SJCRH30 (cell line): ENCODE results near the gene PCCA. TPM values are rescaled to one million over a fixed set of nuclear protein-coding genes. Genes with fewer than 3 reads are reported as not detected.
A peak's percentile ranks its signal among the peaks of the same experiment; 100 is the strongest.

Experiments
- DNase-seq, 2 experiments: peaks; one replicate each; pipeline ENCODE4 v3.0.0-alpha.2; 2015 to 2020
- H3K27ac ChIP-seq: fragments of 250-450 bp; sonication (Bioruptor Pico); 2 replicates; pipeline ENCODE4 v1.5.1; 2020; ENCODE audit warnings: mild to moderate bottlenecking, moderate library complexity
- H3K27me3 ChIP-seq: fragments of 250-450 bp; sonication (Bioruptor Pico); 2 replicates; pipeline ENCODE4 v1.5.1; 2020; ENCODE audit warnings: mild to moderate bottlenecking, moderate library complexity
- H3K36me3 ChIP-seq: fragments of 250-450 bp; sonication (Bioruptor Pico); 2 replicates; pipeline ENCODE4 v1.5.1; 2020; ENCODE audit warnings: mild to moderate bottlenecking, moderate library complexity
- H3K4me1 ChIP-seq: fragments of 250-450 bp; sonication (Bioruptor Pico); 2 replicates; pipeline ENCODE4 v1.5.1; 2020; ENCODE audit warnings: mild to moderate bottlenecking, moderate library complexity
- H3K4me3 ChIP-seq: fragments of 250-450 bp; sonication (Bioruptor Pico); 2 replicates; pipeline ENCODE4 v1.5.1; 2020; ENCODE audit warnings: mild to moderate bottlenecking, moderate library complexity
- H3K9me3 ChIP-seq: fragments of 250-450 bp; sonication (Bioruptor Pico); replicated peaks from 2 replicates; pipeline ENCODE4 v1.5.1; 2020; ENCODE audit warnings: mild to moderate bottlenecking, moderate library complexity
- total RNA-seq: library from RNA; depleted of rRNA; stranded (reverse); fragments of >200 nt; shearing (Covaris generic); gene quantifications from 2 replicates; pipeline ENCODE4 v1.2.3, GENCODE V29; 2014

The PCCA gene
- total RNA-seq, 1 experiment from 2014 or later, result 23.4 TPM

DNA sequence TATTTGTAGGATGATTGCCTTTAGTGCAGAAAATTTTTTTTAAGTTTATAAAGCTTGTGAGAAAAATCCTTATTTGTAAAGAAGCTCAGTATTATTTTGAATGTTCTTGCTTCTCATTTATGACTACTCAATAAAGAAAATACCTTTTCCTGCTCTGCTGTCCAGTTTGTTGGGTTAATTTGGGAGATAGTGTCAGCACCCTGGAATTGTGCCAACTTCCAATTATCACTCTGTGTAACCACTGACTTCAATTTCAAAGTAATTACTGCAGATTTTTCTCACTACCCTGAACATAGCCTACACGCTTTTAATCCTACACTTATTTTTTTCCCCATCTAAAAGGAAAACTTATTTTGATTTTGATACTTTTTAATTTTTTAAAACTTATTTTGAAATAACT is 406.6 kb downstream of the PCCA start:
- DNase-seq, result peak in 1 of 2 experiments; percentile 28
- Histone ChIP-seq H3K9me3 (no peaks in the 10 kb centered on the region), H3K27ac (no peak overlapping the region), H3K4me1 (peaks cover 58% of the 10 kb centered on the region), H3K27me3 (no peaks in the 10 kb centered on the region), H3K36me3 (no peaks in the 10 kb centered on the region), H3K4me3 (no peak overlapping the region)

DNA sequence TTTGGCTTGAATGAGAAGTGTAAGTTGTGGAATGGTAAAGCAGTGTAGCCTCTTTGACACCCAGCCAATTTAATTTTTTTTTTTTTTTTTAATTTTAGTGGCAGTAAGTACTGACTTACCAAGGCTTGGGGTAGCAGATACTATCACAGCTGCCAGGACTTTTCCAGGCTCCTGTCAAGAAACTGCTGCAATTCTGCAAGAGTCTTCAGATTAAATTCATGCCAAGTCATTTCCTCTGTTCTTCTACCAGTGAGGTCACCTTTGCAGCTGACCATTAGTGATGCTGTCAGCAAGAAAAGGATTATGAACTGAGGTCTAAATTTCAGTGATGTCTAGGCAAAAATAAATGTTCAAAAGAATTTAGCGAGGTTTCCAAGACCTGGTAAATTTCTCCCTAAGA is 408.5 kb downstream of the PCCA start:
- peaks cover 41% of the 10 kb centered on the region for H3K4me1 ChIP-seq
- H3K27ac ChIP-seq, result peak overlapping the region; percentile 88
- H3K9me3 ChIP-seq, result no peaks in the 10 kb centered on the region
- DNase-seq, result peak; percentile 83 to 87
- H3K4me3 ChIP-seq, result no peak overlapping the region
- no peaks in the 10 kb centered on the region for H3K36me3 ChIP-seq
- H3K27me3 ChIP-seq, result no peaks in the 10 kb centered on the region

DNA sequence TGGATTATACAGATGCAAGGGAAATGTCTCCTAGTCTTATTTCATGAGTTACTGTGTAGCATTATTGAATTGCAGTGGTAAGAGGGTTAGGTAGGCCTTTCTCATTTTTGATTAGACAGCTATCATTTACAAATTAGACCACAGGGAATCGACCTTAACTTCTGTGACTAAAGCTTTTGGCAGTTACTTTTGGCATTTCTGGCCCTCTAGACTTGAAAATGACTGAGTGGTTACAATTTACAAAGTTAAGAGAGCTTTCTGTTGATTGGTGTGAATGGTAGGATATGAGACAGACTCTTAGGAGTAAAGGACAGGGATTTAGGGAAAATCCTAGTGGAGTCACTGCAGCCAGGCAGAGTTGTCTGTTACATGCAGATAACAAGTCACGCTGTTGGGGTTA is 413.6 kb downstream of the PCCA start:
- no peaks in the 10 kb centered on the region for H3K36me3 ChIP-seq
- no peak overlapping the region for H3K4me3 ChIP-seq
- no peaks in the 10 kb centered on the region for H3K9me3 ChIP-seq
- H3K4me1 ChIP-seq, result peaks cover 27% of the 10 kb centered on the region
- DNase-seq, result no peak
- no peak overlapping the region for H3K27ac ChIP-seq
- H3K27me3 ChIP-seq, result no peaks in the 10 kb centered on the region

DNA sequence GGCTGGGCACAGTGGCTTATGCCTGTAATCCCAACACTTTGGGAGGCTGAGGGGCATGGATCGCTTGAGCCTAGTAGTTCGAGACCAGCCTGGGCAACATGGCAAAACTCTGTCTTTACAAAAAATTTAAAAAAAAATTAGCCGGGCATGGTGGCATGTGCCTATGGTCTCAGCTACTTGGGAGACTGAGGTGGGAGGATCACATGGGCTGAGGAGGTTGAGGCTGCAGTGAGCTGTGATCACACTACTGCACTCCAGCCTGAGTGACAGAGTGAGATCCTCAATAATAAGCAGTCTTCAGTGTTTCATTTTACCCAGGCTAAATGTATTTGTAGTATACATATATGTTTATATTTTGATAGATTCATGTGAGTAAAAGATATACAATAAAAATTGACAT is 414.7 kb downstream of the PCCA start:
- H3K4me1 ChIP-seq, result peaks cover 15% of the 10 kb centered on the region
- no peaks in the 10 kb centered on the region for H3K36me3 ChIP-seq
- no peak overlapping the region for H3K4me3 ChIP-seq
- no peaks in the 10 kb centered on the region for H3K9me3 ChIP-seq
- DNase-seq, result no peak
- no peak overlapping the region for H3K27ac ChIP-seq
- no peaks in the 10 kb centered on the region for H3K27me3 ChIP-seq

DNA sequence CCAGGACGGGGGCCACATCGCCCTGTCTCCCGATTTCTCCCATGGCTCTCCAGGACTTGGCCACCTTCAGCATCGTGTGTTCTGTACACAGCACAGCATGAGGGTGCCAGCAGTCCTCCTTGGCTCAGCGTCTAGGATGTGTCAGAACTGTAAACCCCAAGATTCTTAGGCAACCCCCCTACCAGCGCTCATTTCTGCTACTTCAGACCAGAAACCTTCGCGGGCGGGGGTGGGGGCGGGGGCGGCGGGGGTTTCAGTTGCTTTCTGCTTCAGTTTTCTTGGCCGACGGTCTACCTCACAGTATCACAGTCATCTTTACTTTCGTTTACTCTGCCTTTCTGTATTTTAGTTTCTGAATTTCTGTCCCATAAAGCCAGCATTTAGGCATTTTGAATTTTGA is 417.3 kb downstream of the PCCA start:
- Histone ChIP-seq H3K4me3 (no peak overlapping the region), H3K27ac (no peak overlapping the region), H3K27me3 (no peaks in the 10 kb centered on the region), H3K4me1 (no peaks in the 10 kb centered on the region), H3K9me3 (no peaks in the 10 kb centered on the region), H3K36me3 (no peaks in the 10 kb centered on the region)
- DNase-seq, result no peak

DNA sequence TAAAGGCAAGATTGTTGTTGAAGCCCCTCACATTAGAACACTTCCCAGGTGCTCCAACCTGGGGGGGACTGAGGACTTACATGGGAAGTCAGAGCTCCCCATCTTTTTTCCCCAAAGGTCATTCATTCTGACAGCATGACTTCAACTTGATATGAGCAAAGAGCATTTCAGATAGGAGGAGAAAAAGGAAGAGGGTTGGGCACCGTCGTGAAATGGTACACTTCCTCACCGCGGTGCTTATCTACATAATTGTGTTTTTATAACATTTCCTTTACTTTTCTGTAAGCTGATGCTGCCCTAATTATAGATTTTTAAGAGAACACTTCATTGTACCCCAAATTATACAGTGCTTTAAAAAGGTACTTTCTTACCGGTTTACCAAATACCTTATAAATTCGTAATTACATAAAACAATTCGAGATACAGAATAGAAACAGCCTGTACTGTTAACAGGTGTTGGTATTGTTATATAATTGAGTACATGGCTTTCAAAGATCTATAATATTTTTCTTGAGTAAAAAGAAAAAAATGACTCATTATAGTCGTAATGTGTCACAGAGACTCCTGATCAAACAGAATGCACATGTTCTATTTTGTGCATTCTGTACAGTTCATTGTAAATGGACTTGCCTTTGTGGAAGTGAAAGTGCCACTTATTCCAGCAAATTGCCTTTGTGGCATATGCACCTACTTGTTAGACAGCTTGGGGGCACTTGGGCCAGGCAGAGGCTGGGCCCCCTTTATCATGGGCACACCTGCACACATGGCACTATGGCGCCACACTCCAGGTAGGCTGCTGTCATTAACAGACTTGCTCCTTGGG is 417.9 kb downstream of the PCCA start:
- H3K27ac ChIP-seq, result no peak overlapping the region
- DNase-seq, result no peak
- H3K4me3 ChIP-seq, result no peak overlapping the region
- H3K36me3 ChIP-seq, result no peaks in the 10 kb centered on the region
- no peaks in the 10 kb centered on the region for H3K9me3 ChIP-seq
- H3K27me3 ChIP-seq, result no peaks in the 10 kb centered on the region
- no peaks in the 10 kb centered on the region for H3K4me1 ChIP-seq

DNA sequence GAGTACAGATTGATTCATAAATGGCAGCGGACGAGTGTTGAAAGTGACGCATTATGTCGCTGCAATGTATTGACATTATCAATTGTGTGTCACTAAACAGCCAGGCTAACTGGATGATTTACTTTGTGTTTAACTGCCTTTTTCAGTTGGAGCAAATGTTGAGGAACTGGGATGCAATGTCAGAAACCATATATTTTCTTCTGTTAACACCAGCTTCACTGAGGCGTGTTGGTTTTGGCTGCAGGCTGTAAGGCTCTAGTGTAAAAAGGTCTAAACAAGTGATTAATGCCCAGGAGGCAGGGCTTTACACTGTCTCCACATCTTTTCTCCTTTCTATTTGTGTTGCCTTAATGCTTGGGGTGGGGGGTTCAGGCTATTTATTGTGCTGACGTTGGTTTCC is 419.6 kb downstream of the PCCA start:
- no peak overlapping the region for H3K4me3 ChIP-seq
- H3K27ac ChIP-seq, result no peak overlapping the region
- no peaks in the 10 kb centered on the region for H3K9me3 ChIP-seq
- no peaks in the 10 kb centered on the region for H3K4me1 ChIP-seq
- DNase-seq, result no peak
- no peaks in the 10 kb centered on the region for H3K36me3 ChIP-seq
- no peaks in the 10 kb centered on the region for H3K27me3 ChIP-seq

DNA sequence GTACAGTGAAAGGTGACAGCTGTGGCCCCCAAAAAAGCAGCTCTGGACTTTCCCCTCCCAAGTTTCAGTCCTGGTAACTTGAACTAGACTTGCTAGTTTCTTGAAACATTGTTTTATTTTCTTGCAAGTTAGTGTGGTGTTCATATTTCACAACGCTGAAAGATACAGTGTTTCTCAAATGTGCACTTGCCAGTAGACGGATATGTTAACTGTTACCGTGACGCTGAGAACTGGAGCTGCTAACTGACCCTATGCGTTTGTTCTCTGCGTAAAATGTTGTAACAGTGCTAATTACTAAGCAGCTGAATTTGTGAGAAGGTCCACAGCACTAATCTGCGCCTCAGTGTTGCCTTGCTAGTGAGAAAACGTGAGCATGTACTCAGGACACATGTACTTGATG is 420.1 kb downstream of the PCCA start:
- H3K36me3 ChIP-seq, result no peaks in the 10 kb centered on the region
- no peak overlapping the region for H3K4me3 ChIP-seq
- H3K27ac ChIP-seq, result no peak overlapping the region
- no peak for DNase-seq
- H3K27me3 ChIP-seq, result no peaks in the 10 kb centered on the region
- H3K9me3 ChIP-seq, result no peaks in the 10 kb centered on the region
- H3K4me1 ChIP-seq, result no peaks in the 10 kb centered on the region

DNA sequence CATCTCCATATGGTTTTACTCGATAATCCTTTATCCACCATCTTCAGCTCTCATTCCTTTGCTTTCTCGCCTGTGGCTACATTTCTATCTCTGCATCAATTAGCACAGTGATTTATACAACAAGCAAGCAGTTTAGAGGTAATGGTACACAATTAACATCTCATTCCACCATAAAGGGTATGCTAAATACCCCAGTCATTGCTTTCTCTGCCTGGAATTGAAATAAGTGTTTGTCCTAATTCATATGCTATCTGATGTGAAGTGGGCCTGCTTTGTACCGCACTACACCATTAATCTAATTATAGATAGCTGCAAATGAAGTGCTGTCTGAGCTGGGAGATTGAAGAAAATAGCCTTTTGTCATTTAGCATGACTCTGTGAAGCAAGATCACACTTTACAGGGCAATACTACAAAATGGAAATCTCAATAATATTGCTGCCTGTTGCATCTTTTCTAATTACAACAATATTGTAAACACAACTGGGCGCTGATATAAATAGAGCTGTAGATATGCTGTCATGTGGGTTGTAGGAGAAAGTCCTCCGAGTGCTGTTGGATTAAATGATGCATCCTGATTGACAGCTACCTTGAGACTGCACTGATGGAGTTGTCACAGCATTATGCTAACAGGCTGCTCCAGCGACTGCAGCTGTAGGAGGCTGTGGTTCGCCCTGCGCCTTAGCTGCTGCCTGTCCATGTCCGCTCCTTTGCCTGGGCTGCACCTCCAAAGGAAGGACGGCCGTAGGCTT is 421.5 kb downstream of the PCCA start:
- H3K27ac ChIP-seq, result no peak overlapping the region
- no peaks in the 10 kb centered on the region for H3K27me3 ChIP-seq
- H3K36me3 ChIP-seq, result no peaks in the 10 kb centered on the region
- H3K9me3 ChIP-seq, result no peaks in the 10 kb centered on the region
- H3K4me1 ChIP-seq, result no peaks in the 10 kb centered on the region
- H3K4me3 ChIP-seq, result no peak overlapping the region
- no peak for DNase-seq

DNA sequence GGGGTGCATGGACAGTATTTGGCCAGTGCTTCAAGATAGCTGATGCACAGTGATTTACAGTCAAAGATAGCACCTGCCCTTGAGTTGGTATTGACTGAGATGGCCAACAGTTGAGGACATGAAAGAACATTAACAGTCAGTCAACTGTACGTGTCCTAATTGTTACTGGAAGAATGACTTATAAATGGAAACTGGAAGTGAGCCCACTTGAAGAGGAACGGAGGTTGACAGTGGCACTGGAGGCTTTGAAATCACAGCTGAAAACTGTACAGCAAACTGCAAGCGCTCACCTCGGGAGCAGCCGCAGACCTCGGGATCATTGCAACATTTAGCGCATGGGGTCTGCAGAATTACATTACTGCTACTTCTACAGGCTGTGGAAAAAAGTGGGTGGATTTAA is 422.6 kb downstream of the PCCA start:
- Histone ChIP-seq H3K27me3 (no peaks in the 10 kb centered on the region), H3K4me3 (no peak overlapping the region), H3K36me3 (no peaks in the 10 kb centered on the region), H3K4me1 (no peaks in the 10 kb centered on the region), H3K9me3 (no peaks in the 10 kb centered on the region), H3K27ac (no peak overlapping the region)
- DNase-seq, result no peak

DNA sequence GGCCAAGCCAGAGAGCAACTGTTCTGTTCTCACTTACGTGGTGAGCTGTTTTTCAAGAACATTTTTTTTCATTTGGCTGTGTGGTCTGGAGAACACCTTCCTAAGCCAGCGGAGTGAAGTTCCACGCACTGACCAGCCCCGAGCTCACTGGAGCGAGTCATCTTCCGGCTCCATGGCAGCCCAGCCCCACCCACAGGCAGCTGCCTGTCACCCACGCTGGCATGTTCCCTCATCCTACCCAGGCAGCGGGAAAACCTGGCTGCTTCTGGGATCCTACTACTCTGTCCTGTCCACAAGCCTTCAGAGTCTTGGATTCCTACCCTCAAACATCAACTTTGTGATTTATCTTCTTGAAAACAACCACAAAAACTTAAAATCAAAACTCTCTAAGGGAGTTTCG is 423.5 kb downstream of the PCCA start:
- Histone ChIP-seq H3K4me3 (no peak overlapping the region), H3K9me3 (no peaks in the 10 kb centered on the region), H3K4me1 (no peaks in the 10 kb centered on the region), H3K27ac (no peak overlapping the region), H3K27me3 (no peaks in the 10 kb centered on the region), H3K36me3 (no peaks in the 10 kb centered on the region)
- peak; percentile 18 for DNase-seq

DNA sequence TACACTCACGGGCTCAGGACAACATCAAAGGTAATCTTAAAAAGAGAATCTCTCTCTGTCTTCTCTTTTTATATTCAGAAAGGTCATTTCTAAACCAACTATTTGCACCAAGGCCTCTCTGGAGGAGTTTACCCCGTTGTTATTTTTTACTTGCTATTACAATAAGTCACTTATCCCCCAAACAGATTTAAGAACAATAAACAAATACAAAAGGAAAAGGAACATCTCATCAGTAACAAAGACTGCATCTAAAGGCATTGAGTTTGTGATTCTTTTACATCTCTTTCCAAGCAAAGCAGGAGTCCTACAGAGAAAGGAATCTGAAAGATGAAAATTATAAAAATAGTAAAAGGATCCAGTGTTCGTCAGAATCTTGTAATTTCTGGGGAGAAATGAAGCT is 424.3 kb downstream of the PCCA start:
- no peak overlapping the region for H3K27ac ChIP-seq
- DNase-seq, result no peak

DNA sequence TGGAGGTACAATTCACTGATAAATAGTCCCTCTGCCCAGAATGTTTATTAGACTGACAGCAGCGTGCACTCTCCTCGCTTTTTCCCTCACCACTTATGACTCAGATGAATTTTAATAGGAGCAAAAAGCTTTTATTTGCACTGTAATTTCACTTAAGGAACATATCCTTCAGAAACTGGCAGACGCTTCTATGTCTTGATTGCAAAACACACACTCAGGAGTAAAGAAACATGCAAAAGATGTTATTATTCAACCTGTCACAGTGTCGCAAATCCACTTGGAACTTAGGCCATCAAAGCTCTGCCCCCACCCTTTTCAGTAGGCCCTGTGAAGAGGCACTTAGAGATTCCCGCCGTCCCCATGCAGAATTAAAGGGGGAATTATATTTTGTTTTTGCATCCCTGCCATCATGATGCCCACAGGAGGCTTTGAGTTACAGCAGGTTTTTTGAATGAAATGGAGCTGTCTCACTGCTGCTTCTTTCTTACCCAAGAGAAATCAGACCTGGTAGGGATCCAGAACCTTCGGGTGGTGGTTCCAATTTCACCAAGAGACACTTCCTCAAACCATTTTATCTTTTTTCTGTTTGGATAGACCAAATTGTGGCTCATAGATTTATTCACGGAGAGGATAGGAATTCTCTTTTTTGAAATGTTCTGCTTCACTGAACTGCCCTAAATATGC is 425.2 kb downstream of the PCCA start:
- Histone ChIP-seq H3K27ac (no peak overlapping the region), H3K36me3 (no peaks in the 10 kb centered on the region), H3K4me3 (no peak overlapping the region), H3K4me1 (no peaks in the 10 kb centered on the region), H3K9me3 (no peaks in the 10 kb centered on the region), H3K27me3 (no peaks in the 10 kb centered on the region)
- DNase-seq, result no peak

More for the DNA sequence above, 424.3 kb downstream of the PCCA start:
- H3K27me3 ChIP-seq, result no peaks in the 10 kb centered on the region
- H3K9me3 ChIP-seq, result no peaks in the 10 kb centered on the region
- no peaks in the 10 kb centered on the region for H3K36me3 ChIP-seq
- H3K4me1 ChIP-seq, result no peaks in the 10 kb centered on the region
- no peak overlapping the region for H3K4me3 ChIP-seq

DNA sequence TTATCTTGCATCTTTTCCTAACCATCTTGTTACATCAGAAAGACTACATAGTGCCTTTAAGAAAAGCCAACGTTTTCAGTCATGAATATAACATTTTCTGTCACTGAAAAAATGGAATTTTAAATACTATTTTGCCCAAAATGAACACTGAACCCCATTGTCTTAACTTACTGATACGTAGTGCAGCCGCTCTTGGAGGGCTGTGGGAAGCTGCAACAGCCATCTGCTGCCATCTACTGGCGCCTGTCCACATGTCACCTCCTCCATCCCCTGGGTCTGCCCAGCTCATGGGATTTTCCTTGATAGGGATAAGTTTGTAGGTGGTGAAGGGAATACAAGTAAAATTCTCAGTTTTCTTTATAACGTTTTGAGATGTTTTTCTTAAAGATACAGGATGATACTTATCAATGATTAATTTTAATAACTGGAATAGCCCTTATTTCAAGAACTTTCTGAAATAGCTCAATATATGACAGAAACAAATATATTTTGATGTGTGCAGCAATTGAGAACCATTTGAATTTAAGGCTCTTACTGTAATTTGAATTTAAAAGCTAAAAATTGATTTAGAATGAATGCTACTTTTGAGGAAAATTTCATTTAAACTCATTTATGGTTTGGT is 426.0 kb downstream of the PCCA start:
- Histone ChIP-seq H3K9me3 (no peaks in the 10 kb centered on the region), H3K27me3 (no peaks in the 10 kb centered on the region), H3K4me1 (no peaks in the 10 kb centered on the region), H3K27ac (no peak overlapping the region), H3K4me3 (no peak overlapping the region), H3K36me3 (no peaks in the 10 kb centered on the region)
- DNase-seq, result peak; percentile 59 to 85

DNA sequence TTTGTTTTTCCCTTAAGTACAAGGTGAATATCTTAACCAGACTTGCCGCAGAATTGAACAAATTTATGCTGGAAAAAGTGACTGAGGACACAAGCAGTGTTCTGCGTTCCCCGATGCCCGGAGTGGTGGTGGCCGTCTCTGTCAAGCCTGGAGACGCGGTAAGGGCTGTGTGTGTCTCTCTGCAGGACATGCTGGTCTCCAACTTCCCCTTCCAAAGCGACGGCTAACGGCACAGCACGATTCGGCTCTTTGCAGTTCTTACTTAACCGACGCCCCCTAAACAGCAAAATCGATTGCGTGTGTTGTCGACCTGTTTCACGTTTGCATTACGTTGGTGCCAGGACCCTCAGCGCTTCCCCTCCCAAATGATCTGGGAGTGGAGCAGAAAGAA is 426.5 kb downstream of the PCCA start:
- no peak for DNase-seq
- H3K4me1 ChIP-seq, result no peaks in the 10 kb centered on the region
- no peaks in the 10 kb centered on the region for H3K27me3 ChIP-seq
- H3K4me3 ChIP-seq, result no peak overlapping the region
- H3K36me3 ChIP-seq, result no peaks in the 10 kb centered on the region
- H3K27ac ChIP-seq, result no peak overlapping the region
- H3K9me3 ChIP-seq, result no peaks in the 10 kb centered on the region
